SK-N-SH (cell line): ENCODE results near the gene ALDH1L1. TPM values are rescaled to one million over a fixed set of nuclear protein-coding genes. Genes with fewer than 3 reads are reported as not detected.

Source experiments
- CTCF ChIA-PET: fragments of 300-600, 350-600 bp; formaldehyde crosslinking; extraction: SDS; loops from one replicate; lab custom pipeline; 2021; lab: Yijun Ruan, JAX
- POLR2A ChIA-PET: fragments of 350-600 bp; sonication (Branson Sonifier 250); formaldehyde crosslinking; extraction: SDS; loops from one replicate; lab custom pipeline; 2020; ENCODE audit warnings: antibody characterized with exemption, inconsistent platforms; lab: Yijun Ruan, JAX
- DNase-seq: peaks from one replicate; pipeline ENCODE4 v3.0.0; 2012
- H2AFZ ChIP-seq: fragments of 200-600 bp; sonication (generic); 2 replicates; pipeline ENCODE4 v1.8.1; 2016; ENCODE audit warnings: antibody characterized with exemption, mild to moderate bottlenecking, low read depth
- H3F3A ChIP-seq: fragments of 200-600 bp; sonication (generic); replicated peaks from 2 replicates; pipeline ENCODE3; 2016; ENCODE audit warnings: antibody characterized with exemption, mild to moderate bottlenecking; ENCODE audit not compliant: insufficient read depth
- H3K27ac ChIP-seq, 2 experiments: fragments of 200-500 bp in 1 of 2; fragments of 200-600 bp in 1 of 2; sonication (Bioruptor generic) in 1 of 2; sonication (generic), shearing (Covaris generic) in 1 of 2; 2 replicates each; pipeline versions ENCODE4 v1.5.1 to v1.6.1; 2014 to 2016; ENCODE audit warnings: low read depth in 2 of 2, inconsistent platforms in 1 of 2, low read length in 1 of 2, mild to moderate bottlenecking in 1 of 2, mixed read lengths in 1 of 2
- H3K27me3 ChIP-seq: fragments of 200-600 bp; sonication (generic), shearing (Covaris generic); 2 replicates; pipeline ENCODE4 v1.6.1; 2016; ENCODE audit warnings: mixed run types; ENCODE audit not compliant: insufficient read depth
- H3K36me3 ChIP-seq, 2 experiments: fragments of 200-500 bp in 1 of 2; fragments of 200-600 bp in 1 of 2; sonication (Bioruptor generic) in 1 of 2; sonication (generic) in 1 of 2; replicated peaks in 1 of 2; 2 replicates each; pipeline versions ENCODE3 to v1.5.1; 2014 to 2016; ENCODE audit warnings: low read length in 1 of 2, mild to moderate bottlenecking in 1 of 2; ENCODE audit not compliant: insufficient read depth in 2 of 2, control insufficient read depth in 1 of 2
- H3K4me1 ChIP-seq, 2 experiments: fragments of 200-500 bp in 1 of 2; fragments of 200-600 bp in 1 of 2; sonication (Bioruptor generic) in 1 of 2; sonication (generic), shearing (Covaris generic) in 1 of 2; 2 replicates each; pipeline versions ENCODE4 v1.5.1 to v1.6.1; 2014 to 2016; ENCODE audit warnings: low read depth in 1 of 2, low read length in 1 of 2, mixed run types in 1 of 2; ENCODE audit not compliant: insufficient read depth in 2 of 2, control insufficient read depth in 1 of 2
- H3K4me2 ChIP-seq: fragments of 200-600 bp; sonication (generic), shearing (Covaris generic); 2 replicates; pipeline ENCODE4 v1.6.1; 2017; ENCODE audit warnings: mixed run types
- H3K4me3 ChIP-seq, 2 experiments: fragments of 200-500 bp in 1 of 2; fragments of 200-600 bp in 1 of 2; sonication (Bioruptor generic) in 1 of 2; sonication (generic), shearing (Covaris generic) in 1 of 2; 2 replicates each; pipeline versions ENCODE4 v1.5.1 to v1.8.1; 2014 to 2016; ENCODE audit warnings: low read depth in 2 of 2, inconsistent platforms in 1 of 2, low read length in 1 of 2, mild to moderate bottlenecking in 1 of 2, mixed read lengths in 1 of 2, moderate library complexity in 1 of 2
- H3K79me2 ChIP-seq: fragments of 200-600 bp; sonication (generic); 2 replicates; pipeline ENCODE4 v1.8.1; 2017; ENCODE audit warnings: mild to moderate bottlenecking; ENCODE audit not compliant: insufficient read depth
- H3K9ac ChIP-seq: fragments of 200-600 bp; sonication (generic); 2 replicates; pipeline ENCODE4 v1.6.1; 2017; ENCODE audit warnings: mixed run types
- H3K9me2 ChIP-seq: fragments of 200-600 bp; sonication (generic); 2 replicates; pipeline ENCODE4 v1.6.1; 2017; ENCODE audit warnings: mixed run types
- H3K9me3 ChIP-seq: fragments of 200-600 bp; sonication (generic); 2 replicates; pipeline ENCODE4 v1.6.1; 2017; ENCODE audit warnings: mixed run types, mild to moderate bottlenecking, moderate library complexity
- H4K20me1 ChIP-seq: fragments of 200-600 bp; sonication (generic); 2 replicates; pipeline ENCODE4 v1.6.1; 2017; ENCODE audit warnings: mild to moderate bottlenecking, mixed run types; ENCODE audit not compliant: insufficient read depth
- CHD2 ChIP-seq: fragments of 150-350 bp; IDR thresholded peaks from 2 replicates; pipeline ENCODE4 v1.6.1; 2018; ENCODE audit warnings: low read length; ENCODE audit not compliant: partially characterized antibody
- CTCF ChIP-seq: fragments of 200-600 bp; sonication (generic); IDR thresholded peaks from 2 replicates; pipeline ENCODE4 v1.6.1; 2017; ENCODE audit warnings: antibody characterized with exemption, mild to moderate bottlenecking, moderate library complexity
- ELF1 ChIP-seq: IDR thresholded peaks from 2 replicates; pipeline ENCODE4 v1.4.0; 2012
- EP300 ChIP-seq, 2 experiments: IDR thresholded peaks; 2 replicates each; pipeline versions ENCODE4 v1.4.0 to v1.6.1; 2012; ENCODE audit warnings: borderline replicate concordance in 1 of 2, low read depth in 1 of 2, low read length in 1 of 2
- FOXM1 ChIP-seq: IDR thresholded peaks from 2 replicates; pipeline ENCODE4 v1.4.0; 2012; ENCODE audit warnings: low read depth, mild to moderate bottlenecking
- GABPA ChIP-seq: IDR thresholded peaks from 2 replicates; pipeline ENCODE4 v1.4.0; 2012; ENCODE audit warnings: low read depth, mild to moderate bottlenecking
- MAX ChIP-seq: IDR thresholded peaks from 2 replicates; pipeline ENCODE4 v1.4.0; 2012; ENCODE audit warnings: low read depth
- NRF1 ChIP-seq: IDR thresholded peaks from 2 replicates; pipeline ENCODE4 v1.6.1; 2012; ENCODE audit warnings: low read depth, mild to moderate bottlenecking, low read length
- POLR2AphosphoS5 ChIP-seq: IDR thresholded peaks from 2 replicates; pipeline ENCODE4 v1.6.1; 2012; ENCODE audit warnings: low read depth, low read length
- RAD21 ChIP-seq: IDR thresholded peaks from 2 replicates; pipeline ENCODE4 v1.6.1; 2012; ENCODE audit warnings: mild to moderate bottlenecking, low read length
- RCOR1 ChIP-seq: fragments of 150-350 bp; IDR thresholded peaks from 2 replicates; pipeline ENCODE4 v1.6.1; 2017; ENCODE audit warnings: antibody characterized with exemption, low read length
- REST ChIP-seq: IDR thresholded peaks from 2 replicates; pipeline ENCODE4 v1.6.1; 2012; ENCODE audit warnings: mild to moderate bottlenecking, low read depth, low read length, moderate library complexity
- RFX5 ChIP-seq: IDR thresholded peaks from 2 replicates; pipeline ENCODE4 v1.6.1; 2012; ENCODE audit warnings: mild to moderate bottlenecking, improper control_type of control experiment, low read length
- TAF1 ChIP-seq: IDR thresholded peaks from 2 replicates; pipeline ENCODE4 v1.6.1; 2012; ENCODE audit warnings: low read depth, mild to moderate bottlenecking, low read length, moderate library complexity, borderline replicate concordance
- TCF12 ChIP-seq: IDR thresholded peaks from 2 replicates; pipeline ENCODE4 v1.4.0; 2012
- TEAD4 ChIP-seq: IDR thresholded peaks from 2 replicates; pipeline ENCODE4 v1.4.0; 2012; ENCODE audit warnings: mild to moderate bottlenecking, borderline replicate concordance; ENCODE audit not compliant: insufficient read depth
- YY1 ChIP-seq: IDR thresholded peaks from 2 replicates; pipeline ENCODE4 v1.4.0; 2012; ENCODE audit warnings: low read depth, mild to moderate bottlenecking
- WGBS: methylation state at CpG from one replicate; pipeline ENCODE4 v1.1.6; 2017; ENCODE audit warnings: low lambda C conversion rate; 5-methylcytosine and 5-hydroxymethylcytosine counted together
- polyA plus RNA-seq, 3 experiments: library from polyadenylated mRNA; depleted of rRNA; stranded (reverse); fragments of >200 nt; gene quantifications; 2 replicates each; pipeline ENCODE4 v1.2.3, GENCODE V29; 2012
- TF ChIP-seq, protein P1 (sequence below): fragments of 150-350 bp; IDR thresholded peaks from 2 replicates; pipeline ENCODE4 v1.6.1; 2017; ENCODE audit warnings: antibody characterized with exemption, low read length, low read depth, borderline replicate concordance
- TF ChIP-seq, protein P2 (sequence below): IDR thresholded peaks from 2 replicates; pipeline ENCODE4 v1.4.0; 2012; ENCODE audit warnings: low read depth, borderline replicate concordance

Gene ALDH1L1
- polyA plus RNA-seq, 1 of the 3 experiments (the other 2 are of a cell fraction): not detected

- TF ChIP-seq REST (no peak), TCF12 (no peak), GABPA (no peak), RCOR1 (no peak)
Observed at GRCh38 chr3:126108676-126109050, 71.7 kb downstream of the ALDH1L1 start (continued).

GRCh38 chr3:126107957-126108675 lies 72.3 kb downstream of the ALDH1L1 start:
- 59% methylated on average over 8 of the region's 8 CpGs for WGBS
- H4K20me1 ChIP-seq: no peaks in the 10 kb centered on the region
- no peaks in the 10 kb centered on the region for H3K36me3 ChIP-seq
- POLR2A ChIA-PET: no interaction called here
- H3K4me2 ChIP-seq: no peak overlapping the region
- H3K9me3 ChIP-seq: no peaks in the 10 kb centered on the region
- H3K9me2 ChIP-seq: no peaks in the 10 kb centered on the region
- TF ChIP-seq CTCF (no peak), EP300 (IDR thresholded peaks at IDR 0.05; ENCODE audit: borderline replicate concordance in 1 of 2, low read depth in 1 of 2, low read length in 1 of 2) (no peak), YY1 (no peak), NRF1 (no peak), RFX5 (no peak), TEAD4 (no peak), REST (no peak), MAX (no peak), POLR2AphosphoS5 (no peak), FOXM1 (no peak), RCOR1 (no peak), RAD21 (no peak), ELF1 (no peak), CHD2 (no peak), TAF1 (no peak)
- TF ChIP-seq, protein P1, sequence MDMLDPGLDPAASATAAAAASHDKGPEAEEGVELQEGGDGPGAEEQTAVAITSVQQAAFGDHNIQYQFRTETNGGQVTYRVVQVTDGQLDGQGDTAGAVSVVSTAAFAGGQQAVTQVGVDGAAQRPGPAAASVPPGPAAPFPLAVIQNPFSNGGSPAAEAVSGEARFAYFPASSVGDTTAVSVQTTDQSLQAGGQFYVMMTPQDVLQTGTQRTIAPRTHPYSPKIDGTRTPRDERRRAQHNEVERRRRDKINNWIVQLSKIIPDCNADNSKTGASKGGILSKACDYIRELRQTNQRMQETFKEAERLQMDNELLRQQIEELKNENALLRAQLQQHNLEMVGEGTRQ: no peak
- TF ChIP-seq, protein P2, sequence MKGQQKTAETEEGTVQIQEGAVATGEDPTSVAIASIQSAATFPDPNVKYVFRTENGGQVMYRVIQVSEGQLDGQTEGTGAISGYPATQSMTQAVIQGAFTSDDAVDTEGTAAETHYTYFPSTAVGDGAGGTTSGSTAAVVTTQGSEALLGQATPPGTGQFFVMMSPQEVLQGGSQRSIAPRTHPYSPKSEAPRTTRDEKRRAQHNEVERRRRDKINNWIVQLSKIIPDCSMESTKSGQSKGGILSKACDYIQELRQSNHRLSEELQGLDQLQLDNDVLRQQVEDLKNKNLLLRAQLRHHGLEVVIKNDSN: no peak
- TF ChIP-seq, all 33 proteins: peak for 0
- Histone ChIP-seq H3K4me1 (no peaks in the 10 kb centered on the region; a peak in 1 of 4 replicates), H2AFZ (no peak overlapping the region), H3K27ac (no peak overlapping the region), H3K4me3 (no peak overlapping the region), H3K9ac (no peak overlapping the region), H3K27me3 (no peaks in the 10 kb centered on the region), H3K79me2 (no peaks in the 10 kb centered on the region), H3F3A (no peaks in the 10 kb centered on the region)
- DNase-seq: no peak
- CTCF ChIA-PET: no interaction called here
